ENCODE data around the gene HYAL2.

Gene HYAL2

DNA sequence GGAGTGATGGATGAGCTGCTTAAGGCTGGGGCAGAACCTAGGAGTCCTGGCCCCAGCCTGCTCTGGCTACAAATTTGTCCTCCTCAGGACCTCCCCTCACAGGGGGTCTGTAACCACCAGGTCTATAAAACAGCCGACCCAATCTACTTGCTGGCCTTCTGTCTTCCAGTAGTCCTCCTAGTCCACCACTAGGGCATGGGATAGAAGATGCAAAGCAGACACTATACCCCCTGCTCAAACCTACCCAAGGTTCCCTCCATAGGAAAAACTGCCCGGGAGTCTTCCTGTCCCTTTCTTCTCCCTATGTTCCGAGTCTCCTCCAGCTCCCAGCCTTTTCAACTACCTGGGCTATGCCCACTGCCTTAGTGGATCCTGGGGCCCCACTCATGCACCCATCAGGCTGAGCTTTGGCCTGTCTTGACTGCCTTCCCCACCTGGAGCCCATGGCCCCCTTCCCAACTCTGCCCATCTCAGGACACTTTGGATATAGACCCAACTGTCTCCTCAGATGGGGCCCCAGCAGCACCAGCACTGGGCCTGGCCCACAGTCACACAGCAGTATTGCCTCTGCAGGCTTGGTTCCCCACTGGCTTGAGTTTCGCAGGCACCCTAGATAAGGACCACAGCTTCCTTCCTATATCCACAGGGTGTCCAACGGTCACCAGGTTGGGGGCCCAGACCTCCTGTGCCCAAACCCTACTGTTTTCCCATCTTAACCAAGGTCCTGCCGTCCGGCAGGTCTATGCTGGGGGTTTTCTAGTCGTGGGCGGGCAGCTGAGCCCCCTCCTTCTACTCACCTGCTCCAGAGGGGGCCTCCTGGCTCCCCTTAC, 24.4 kb downstream of the HYAL2 start (continued):
- TF ChIP-seq, protein P1, sequence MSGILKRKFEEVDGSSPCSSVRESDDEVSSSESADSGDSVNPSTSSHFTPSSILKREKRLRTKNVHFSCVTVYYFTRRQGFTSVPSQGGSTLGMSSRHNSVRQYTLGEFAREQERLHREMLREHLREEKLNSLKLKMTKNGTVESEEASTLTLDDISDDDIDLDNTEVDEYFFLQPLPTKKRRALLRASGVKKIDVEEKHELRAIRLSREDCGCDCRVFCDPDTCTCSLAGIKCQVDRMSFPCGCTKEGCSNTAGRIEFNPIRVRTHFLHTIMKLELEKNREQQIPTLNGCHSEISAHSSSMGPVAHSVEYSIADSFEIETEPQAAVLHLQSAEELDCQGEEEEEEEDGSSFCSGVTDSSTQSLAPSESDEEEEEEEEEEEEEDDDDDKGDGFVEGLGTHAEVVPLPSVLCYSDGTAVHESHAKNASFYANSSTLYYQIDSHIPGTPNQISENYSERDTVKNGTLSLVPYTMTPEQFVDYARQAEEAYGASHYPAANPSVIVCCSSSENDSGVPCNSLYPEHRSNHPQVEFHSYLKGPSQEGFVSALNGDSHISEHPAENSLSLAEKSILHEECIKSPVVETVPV (CRISPR knock-in tag; IDR thresholded peaks at IDR 0.05) = no peak
- TF ChIP-seq PPARA (CRISPR knock-in tag; IDR thresholded peaks at IDR 0.05; ENCODE audit: borderline replicate concordance) = no peak
- TF ChIP-seq RARB (CRISPR knock-in tag; IDR thresholded peaks at IDR 0.05) = no peak

DNA sequence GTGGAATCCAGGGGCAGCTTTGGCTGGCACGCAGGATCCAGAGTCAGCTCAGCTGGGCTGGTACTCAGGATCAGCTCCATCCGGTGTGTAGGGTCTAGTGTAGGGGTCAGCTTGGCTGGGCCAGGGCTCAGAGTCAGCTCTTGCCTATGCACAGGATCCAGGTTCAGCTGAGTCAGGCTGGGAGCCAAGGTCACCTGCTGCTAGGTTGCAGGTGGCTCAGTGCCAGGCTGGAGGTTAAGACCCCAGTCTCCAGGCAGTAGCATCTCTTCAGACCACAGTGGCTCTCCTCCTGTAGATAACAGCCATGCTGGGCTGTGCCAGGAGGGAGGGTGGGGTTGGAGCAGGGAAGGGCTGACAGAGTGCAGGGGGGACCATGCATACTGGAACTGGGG, 25.2 kb downstream of the HYAL2 start:
- ATAC-seq = no peak
- TF ChIP-seq ESRRG (CRISPR knock-in tag; IDR thresholded peaks at IDR 0.05) (no peak), CSDC2 (CRISPR knock-in tag; IDR thresholded peaks at IDR 0.05) (no peak), ISL1 (CRISPR knock-in tag; IDR thresholded peaks at IDR 0.05) (no peak), ZNF8 (CRISPR knock-in tag; IDR thresholded peaks at IDR 0.05) (no peak)

DNA sequence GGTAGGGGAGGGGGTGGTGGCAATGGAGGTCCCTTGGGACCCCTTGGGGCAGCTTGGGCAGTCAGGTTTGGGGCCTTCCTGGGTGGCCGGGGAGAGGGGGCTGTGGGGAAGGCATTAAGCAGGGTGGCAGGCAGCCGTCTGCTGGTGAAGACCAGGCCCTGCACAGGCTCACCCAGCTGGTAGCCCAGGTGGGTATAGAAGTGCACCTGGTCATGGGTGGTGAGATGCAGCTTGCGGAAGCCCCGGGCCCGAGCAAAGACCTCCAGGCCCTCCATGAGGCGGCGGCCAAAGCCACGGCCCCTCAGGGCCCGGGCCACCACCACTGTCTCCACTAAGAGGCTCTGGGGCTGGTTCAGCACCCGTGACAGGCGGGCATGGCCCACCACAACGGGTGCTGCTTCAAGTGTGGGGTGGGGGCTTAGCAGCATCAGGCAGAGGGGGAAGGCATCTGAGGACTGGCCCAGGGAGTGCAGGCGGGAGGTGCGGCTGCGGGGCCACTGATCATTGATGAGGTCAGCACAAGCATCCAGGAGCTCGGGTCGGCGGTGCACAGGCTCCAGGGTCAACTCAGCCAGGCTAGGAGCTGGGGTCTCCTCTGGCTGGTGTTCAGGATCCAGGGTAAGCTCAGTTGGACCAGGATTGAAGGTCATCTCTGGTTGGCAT, 25.7 kb downstream of the HYAL2 start:
- no peak for ATAC-seq
- no peak for TF ChIP-seq RARB (CRISPR knock-in tag; IDR thresholded peaks at IDR 0.05)
- TF ChIP-seq, protein P2, sequence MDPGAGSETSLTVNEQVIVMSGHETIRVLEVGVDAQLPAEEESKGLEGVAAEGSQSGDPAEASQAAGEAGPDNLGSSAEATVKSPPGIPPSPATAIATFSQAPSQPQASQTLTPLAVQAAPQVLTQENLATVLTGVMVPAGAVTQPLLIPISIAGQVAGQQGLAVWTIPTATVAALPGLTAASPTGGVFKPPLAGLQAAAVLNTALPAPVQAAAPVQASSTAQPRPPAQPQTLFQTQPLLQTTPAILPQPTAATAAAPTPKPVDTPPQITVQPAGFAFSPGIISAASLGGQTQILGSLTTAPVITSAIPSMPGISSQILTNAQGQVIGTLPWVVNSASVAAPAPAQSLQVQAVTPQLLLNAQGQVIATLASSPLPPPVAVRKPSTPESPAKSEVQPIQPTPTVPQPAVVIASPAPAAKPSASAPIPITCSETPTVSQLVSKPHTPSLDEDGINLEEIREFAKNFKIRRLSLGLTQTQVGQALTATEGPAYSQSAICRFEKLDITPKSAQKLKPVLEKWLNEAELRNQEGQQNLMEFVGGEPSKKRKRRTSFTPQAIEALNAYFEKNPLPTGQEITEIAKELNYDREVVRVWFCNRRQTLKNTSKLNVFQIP (CRISPR knock-in tag; IDR thresholded peaks at IDR 0.05; ENCODE audit: borderline replicate concordance, low read depth) = no peak

DNA sequence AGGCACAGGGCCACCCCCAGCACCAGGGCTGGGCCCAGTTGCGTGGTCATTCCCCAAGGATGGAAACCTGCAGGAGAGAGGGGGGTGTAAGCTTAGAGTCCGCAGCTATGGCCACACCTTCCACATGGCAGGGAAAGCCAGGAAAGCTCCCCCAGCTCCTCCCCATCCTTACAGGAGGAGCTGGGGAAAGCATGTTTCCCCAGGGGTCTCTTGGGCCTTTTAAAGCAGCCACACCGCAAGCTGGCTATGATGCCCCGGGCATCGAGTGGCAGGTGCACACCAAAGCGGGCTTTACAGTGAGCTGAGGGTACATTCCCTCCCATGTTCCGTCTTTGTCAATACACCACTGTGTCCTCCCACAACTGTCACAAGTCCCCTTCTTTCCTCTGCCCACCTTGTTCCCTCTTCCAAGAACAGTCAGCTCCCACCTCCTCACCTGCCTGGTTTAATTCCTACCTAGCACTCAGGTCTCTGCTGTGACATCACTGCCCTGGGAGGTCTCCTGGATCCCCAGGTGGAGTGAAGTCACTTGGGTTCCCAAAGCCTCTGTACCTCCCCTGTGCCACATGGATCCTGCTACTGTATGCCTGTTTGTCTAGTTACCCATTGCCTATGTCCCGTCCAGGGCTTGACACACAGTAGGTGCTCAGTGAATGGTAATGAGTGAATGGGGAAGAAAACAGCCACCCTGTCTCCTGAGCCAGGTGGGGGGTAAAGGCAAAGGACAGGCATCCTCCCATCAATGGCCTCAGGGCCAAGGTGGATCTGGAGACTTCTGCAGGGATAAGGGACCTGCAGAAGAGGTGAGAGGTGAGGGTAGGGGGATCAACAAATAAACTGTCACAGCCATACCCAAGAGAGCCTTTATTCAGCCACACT, 26.8 kb downstream of the HYAL2 start:
- no peak for TF ChIP-seq PPARA (CRISPR knock-in tag; IDR thresholded peaks at IDR 0.05; ENCODE audit: borderline replicate concordance)
- no peak for TF ChIP-seq OSR1 (CRISPR knock-in tag; IDR thresholded peaks at IDR 0.05)
- no peak for TF ChIP-seq ZFP3 (CRISPR knock-in tag; IDR thresholded peaks at IDR 0.05)
- no peak for TF ChIP-seq ZNF8 (CRISPR knock-in tag; IDR thresholded peaks at IDR 0.05)
- no peak for TF ChIP-seq ISL1 (CRISPR knock-in tag; IDR thresholded peaks at IDR 0.05)
- TF ChIP-seq ESRRG (CRISPR knock-in tag; IDR thresholded peaks at IDR 0.05) = no peak
- TF ChIP-seq ZNF565 (CRISPR knock-in tag; conservative IDR thresholded peaks at IDR 0.05; ENCODE audit: low read depth) = no peak
- TF ChIP-seq CSDC2 (CRISPR knock-in tag; IDR thresholded peaks at IDR 0.05) = no peak
- TF ChIP-seq, protein P2 (CRISPR knock-in tag; IDR thresholded peaks at IDR 0.05; ENCODE audit: borderline replicate concordance, low read depth) = no peak
- ATAC-seq = no peak

DNA sequence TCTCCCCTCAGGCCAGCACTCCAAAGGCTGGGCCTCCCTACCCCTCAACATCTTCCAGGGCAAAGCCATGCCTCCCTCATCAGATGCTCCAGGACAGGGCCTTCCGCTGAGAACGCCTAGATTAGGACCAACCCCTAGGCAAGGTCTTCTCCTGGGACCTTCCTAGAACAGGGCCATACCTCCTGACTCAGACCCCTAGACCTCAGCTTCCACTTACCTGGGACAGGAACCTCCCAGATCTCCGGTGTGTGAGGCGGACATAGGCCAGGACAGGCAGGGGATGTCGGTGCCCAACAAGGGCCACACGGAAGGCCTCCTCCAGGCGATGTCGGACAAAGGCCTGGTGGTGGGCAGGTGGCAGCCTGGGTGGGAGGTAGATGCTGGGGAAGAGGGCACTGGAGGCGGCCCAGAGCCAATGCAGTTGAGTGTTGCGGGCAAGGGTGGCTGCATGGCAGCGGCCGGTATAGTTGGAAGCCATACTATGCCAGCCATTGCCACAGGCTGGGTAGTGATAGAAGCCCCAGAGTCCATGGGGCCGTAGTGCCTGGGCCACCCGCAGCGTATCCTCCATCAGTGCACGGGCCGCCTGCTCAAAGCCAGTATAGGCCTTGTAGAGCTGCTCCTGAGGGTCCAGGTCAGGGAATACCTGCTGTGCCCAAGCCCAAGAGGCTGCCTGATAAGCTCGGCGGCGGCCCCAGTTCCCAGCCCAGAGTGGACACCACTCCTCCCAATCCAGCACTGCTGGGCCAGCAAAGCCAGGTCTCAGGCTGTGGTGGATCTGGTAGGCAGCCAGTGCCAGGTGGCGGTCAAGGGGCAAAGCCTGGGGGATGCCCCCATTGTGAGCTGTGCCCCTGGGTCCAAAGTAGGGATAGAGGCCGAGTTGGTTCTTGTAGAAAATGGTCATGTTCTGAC, 27.8 kb downstream of the HYAL2 start:
- no peak for TF ChIP-seq SNAI2 (CRISPR knock-in tag; IDR thresholded peaks at IDR 0.05)
- no peak for TF ChIP-seq ZNF565 (CRISPR knock-in tag; conservative IDR thresholded peaks at IDR 0.05; ENCODE audit: low read depth)
- TF ChIP-seq PPARA (CRISPR knock-in tag; IDR thresholded peaks at IDR 0.05; ENCODE audit: borderline replicate concordance) = no peak
- TF ChIP-seq, protein P1 (CRISPR knock-in tag; IDR thresholded peaks at IDR 0.05) = no peak
- no peak for TF ChIP-seq BACH2 (CRISPR knock-in tag; IDR thresholded peaks at IDR 0.05; ENCODE audit: borderline replicate concordance)
- no peak for TF ChIP-seq TOX (CRISPR knock-in tag; IDR thresholded peaks at IDR 0.05; ENCODE audit: borderline replicate concordance)
- TF ChIP-seq ISL1 (CRISPR knock-in tag; IDR thresholded peaks at IDR 0.05) = no peak
- TF ChIP-seq, protein P3, sequence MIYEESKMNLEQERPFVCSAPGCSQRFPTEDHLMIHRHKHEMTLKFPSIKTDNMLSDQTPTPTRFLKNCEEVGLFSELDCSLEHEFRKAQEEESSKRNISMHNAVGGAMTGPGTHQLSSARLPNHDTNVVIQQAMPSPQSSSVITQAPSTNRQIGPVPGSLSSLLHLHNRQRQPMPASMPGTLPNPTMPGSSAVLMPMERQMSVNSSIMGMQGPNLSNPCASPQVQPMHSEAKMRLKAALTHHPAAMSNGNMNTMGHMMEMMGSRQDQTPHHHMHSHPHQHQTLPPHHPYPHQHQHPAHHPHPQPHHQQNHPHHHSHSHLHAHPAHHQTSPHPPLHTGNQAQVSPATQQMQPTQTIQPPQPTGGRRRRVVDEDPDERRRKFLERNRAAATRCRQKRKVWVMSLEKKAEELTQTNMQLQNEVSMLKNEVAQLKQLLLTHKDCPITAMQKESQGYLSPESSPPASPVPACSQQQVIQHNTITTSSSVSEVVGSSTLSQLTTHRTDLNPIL (CRISPR knock-in tag; IDR thresholded peaks at IDR 0.05; ENCODE audit: low read depth) = no peak
- no peak for TF ChIP-seq OSR1 (CRISPR knock-in tag; IDR thresholded peaks at IDR 0.05)
- TF ChIP-seq ZNF70 (CRISPR knock-in tag; IDR thresholded peaks at IDR 0.05) = no peak
- no peak for TF ChIP-seq ESRRG (CRISPR knock-in tag; IDR thresholded peaks at IDR 0.05)
- no peak for TF ChIP-seq TCF4 (CRISPR knock-in tag; IDR thresholded peaks at IDR 0.05; ENCODE audit: borderline replicate concordance)
- no peak for TF ChIP-seq GLIS3 (CRISPR knock-in tag; IDR thresholded peaks at IDR 0.05)
- no peak for TF ChIP-seq ZNF8 (CRISPR knock-in tag; IDR thresholded peaks at IDR 0.05)
- no peak for TF ChIP-seq ZFP30 (CRISPR knock-in tag; IDR thresholded peaks at IDR 0.05)
- ATAC-seq = no peak

Data from SK-N-SH treated with all-trans-retinoic acid at 6 μM for 48 hours (cell line).